Subcutaneous adipose tissue (tissue), 4 donors: ENCODE data around the gene POLR1H. TPM values are rescaled to one million over a fixed set of nuclear protein-coding genes. Genes with fewer than 3 reads are reported as not detected.

Source experiments
- CTCF ChIP-seq: fragments of 450-650 bp; IDR thresholded peaks from one replicate; pipeline ENCODE4 v1.5.1; 2016; ENCODE audit warnings: low read depth, mild to moderate bottlenecking, control low read depth, antibody characterized with exemption, moderate library complexity
- total RNA-seq, 4 donors: library from RNA; depleted of rRNA; stranded (reverse); fragments of >200 nt; gene quantifications; one replicate each; pipeline ENCODE4 v1.1.0, GENCODE V29; 2016

Gene POLR1H
- total RNA-seq, 4 donors from 2014 or later: 12.8 to 23.8 (median 20.0) TPM

GRCh38 chr6:30087876-30088275 is 26.8 kb downstream of the POLR1H start:
- TF ChIP-seq CTCF: no peak

GRCh38 chr6:30091577-30092381 is 30.7 kb downstream of the POLR1H start:
- TF ChIP-seq CTCF: no peak

GRCh38 chr6:30092852-30093543 is 31.9 kb downstream of the POLR1H start:
- no peak for TF ChIP-seq CTCF

- no peak for TF ChIP-seq CTCF
These were observed 33.0 kb downstream of the POLR1H start for GRCh38 chr6:30093951-30094661.

- TF ChIP-seq CTCF: no peak
These were observed 35.8 kb downstream of the POLR1H start for GRCh38 chr6:30096829-30097228.

- TF ChIP-seq CTCF: no peak
These were observed 37.1 kb downstream of the POLR1H start for GRCh38 chr6:30097902-30098768.
